Body of pancreas (tissue), 4 donors: ENCODE results near the gene ADGRE2. TPM values are rescaled to one million over a fixed set of nuclear protein-coding genes. Genes with fewer than 3 reads are reported as not detected.
"Not testable (repeated sequence)": the region's sequence is repeated elsewhere in the genome, so short reads cannot be mapped to it uniquely, and the experiment has no call there.

ENCODE experiments used
- ATAC-seq: fragments of 150-250 bp; one replicate; pipeline ENCODE4 v1.9.1; 2016
- DNase-seq, 4 donors: peaks; one replicate each; pipeline ENCODE4 v3.0.0-alpha.2; 2019
- H3K27ac ChIP-seq, 4 donors: fragments of 200-600 bp; sonication (generic); 1 replicate in 3 of 4; 2 replicates in 1 of 4; pipeline versions ENCODE4 v1.5.1 to v1.6.1; 2016 to 2019; ENCODE audit warnings: mild to moderate bottlenecking in 1 of 4, mixed read lengths in 1 of 4, moderate library complexity in 1 of 4
- H3K27me3 ChIP-seq, 2 donors: fragments of 200-600 bp; sonication (generic); one replicate each; pipeline ENCODE4 v1.6.0; 2016; ENCODE audit warnings: mild to moderate bottlenecking in 1 of 2
- H3K36me3 ChIP-seq, 2 donors: fragments of 200-600 bp; sonication (generic); replicated peaks in 1 of 2; 2 replicates each; pipeline ENCODE4 v1.5.1; 2016; ENCODE audit warnings: low read depth in 2 of 2; ENCODE audit not compliant: insufficient read depth in 1 of 2
- H3K4me1 ChIP-seq: fragments of 200-600 bp; sonication (generic); one replicate; pipeline ENCODE4 v1.6.0; 2016
- H3K4me3 ChIP-seq, 2 donors: fragments of 200-600 bp; sonication (generic); 1 replicate in 1 of 2; 2 replicates in 1 of 2; pipeline ENCODE4 v1.5.1; 2016 to 2019
- H3K9me3 ChIP-seq, 3 donors: fragments of 200-600 bp; sonication (generic); 1 replicate in 2 of 3; 2 replicates in 1 of 3; pipeline ENCODE4 v1.5.1; 2016
- POLR2A ChIP-seq, 3 donors: fragments of 450-650 bp; IDR thresholded peaks; one replicate each; pipeline ENCODE4 v1.6.1; 2016; ENCODE audit warnings: antibody characterized with exemption in 3 of 3, mild to moderate bottlenecking in 2 of 3
- WGBS, 2 donors: methylation state at CpG; one replicate each; pipeline ENCODE4 v1.1.5; 2017; 5-methylcytosine and 5-hydroxymethylcytosine counted together
- intact Hi-C: fragments of 100-400 bp; cut with DNase I; formaldehyde crosslinking; loops from one replicate; pipeline ENCODE4 v1.15.1; 2023
- total RNA-seq, 2 donors: library from RNA; depleted of rRNA; stranded (reverse); fragments of >200 nt; gene quantifications; one replicate each; pipeline ENCODE4 v1.1.0, GENCODE V29; 2016
- TF ChIP-seq, protein P1 (sequence below), 7 experiments: fragments of 450-650 bp in 4 of 7; fragments of 200-600 bp in 3 of 7; sonication (generic) in 3 of 7; IDR thresholded peaks; one replicate each; pipeline ENCODE4 v1.5.1; 2016 to 2019; ENCODE audit warnings: antibody characterized with exemption in 7 of 7

ADGRE2 gene
- total RNA-seq: 1 to 10 TPM in 1 of 2 donors, under 1 TPM in 1; 0.33 to 1.3 TPM

DNA sequence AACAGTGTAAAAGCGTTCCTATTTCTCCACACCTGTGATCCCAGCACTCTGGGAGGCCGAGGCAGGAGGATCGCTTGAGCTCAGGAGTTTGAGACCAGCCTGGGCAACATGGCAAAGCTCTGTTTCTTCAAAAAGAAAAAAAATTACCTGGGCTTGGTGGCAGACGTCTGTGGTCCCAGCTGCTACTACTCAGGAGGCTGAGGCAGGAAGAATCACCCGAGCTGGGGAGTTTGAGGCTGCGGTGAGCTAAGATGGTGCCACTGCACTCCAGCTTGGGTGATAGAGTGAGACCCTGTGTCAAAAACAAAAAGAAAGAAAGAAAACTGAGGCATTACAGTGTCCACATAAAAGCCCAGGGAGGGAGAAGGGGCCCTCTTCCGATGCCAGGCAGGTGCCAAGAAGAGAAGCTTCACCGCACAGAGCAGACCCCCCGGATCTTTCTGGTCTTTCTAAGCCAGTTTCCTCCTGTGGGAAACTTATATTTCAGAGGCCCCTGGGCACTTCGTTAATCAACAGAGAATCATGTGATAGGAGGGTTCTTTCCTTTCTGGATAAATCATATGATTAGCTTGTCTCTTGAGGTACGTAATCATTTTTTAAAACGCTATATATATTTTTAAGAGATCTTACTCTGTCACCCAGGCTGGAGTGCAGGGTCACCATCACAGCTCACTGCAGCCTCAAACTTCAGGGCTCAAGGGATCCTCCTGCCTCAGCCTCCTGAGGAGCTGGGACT, at the start of gene ADGRE2:
Gene ADGRE2 (minus strand): TSS at position 451 of the 736 bp plus-strand sequence. CDS start 1,804 bp downstream, outside the sequence.
- H3K4me1 ChIP-seq, H3K27me3 ChIP-seq, H3K4me3 ChIP-seq, ATAC-seq, H3K36me3 ChIP-seq, DNase-seq, intact Hi-C loops, H3K9me3 ChIP-seq, H3K27ac ChIP-seq: not testable (repeated sequence)
- 62 to 77% methylated on average over 12 of the region's 12 CpGs for WGBS, 2 donors

DNA sequence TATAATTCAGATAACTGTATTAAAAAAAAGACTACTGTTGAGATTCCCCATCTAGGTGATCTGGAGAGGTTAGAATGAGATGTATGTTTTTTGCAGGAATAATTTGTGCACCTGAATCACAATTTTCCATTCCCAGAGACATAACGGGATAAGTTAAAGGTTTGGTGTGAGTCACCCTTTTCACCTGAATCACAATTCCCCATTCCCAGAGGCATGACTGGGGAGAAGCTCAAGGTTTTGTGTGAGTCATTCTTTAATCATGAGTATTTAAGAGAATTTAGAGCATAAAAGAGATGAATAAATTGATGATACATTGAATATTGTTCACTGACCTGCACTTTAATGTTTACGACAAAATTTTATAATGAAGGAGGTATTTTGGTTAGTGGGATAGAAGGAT, 47.6 kb upstream of the ADGRE2 start:
- TF ChIP-seq, protein P1, sequence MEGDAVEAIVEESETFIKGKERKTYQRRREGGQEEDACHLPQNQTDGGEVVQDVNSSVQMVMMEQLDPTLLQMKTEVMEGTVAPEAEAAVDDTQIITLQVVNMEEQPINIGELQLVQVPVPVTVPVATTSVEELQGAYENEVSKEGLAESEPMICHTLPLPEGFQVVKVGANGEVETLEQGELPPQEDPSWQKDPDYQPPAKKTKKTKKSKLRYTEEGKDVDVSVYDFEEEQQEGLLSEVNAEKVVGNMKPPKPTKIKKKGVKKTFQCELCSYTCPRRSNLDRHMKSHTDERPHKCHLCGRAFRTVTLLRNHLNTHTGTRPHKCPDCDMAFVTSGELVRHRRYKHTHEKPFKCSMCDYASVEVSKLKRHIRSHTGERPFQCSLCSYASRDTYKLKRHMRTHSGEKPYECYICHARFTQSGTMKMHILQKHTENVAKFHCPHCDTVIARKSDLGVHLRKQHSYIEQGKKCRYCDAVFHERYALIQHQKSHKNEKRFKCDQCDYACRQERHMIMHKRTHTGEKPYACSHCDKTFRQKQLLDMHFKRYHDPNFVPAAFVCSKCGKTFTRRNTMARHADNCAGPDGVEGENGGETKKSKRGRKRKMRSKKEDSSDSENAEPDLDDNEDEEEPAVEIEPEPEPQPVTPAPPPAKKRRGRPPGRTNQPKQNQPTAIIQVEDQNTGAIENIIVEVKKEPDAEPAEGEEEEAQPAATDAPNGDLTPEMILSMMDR (IDR thresholded peaks at IDR 0.05): no peak
- no peak for TF ChIP-seq POLR2A (IDR thresholded peaks at IDR 0.05)
- H3K27me3 ChIP-seq: no peaks in the 10 kb centered on the region
- no peak for ATAC-seq
- no peak overlapping the region for H3K4me3 ChIP-seq
- WGBS, 2 donors: 55 to 66% methylated on average over 2 of the region's 2 CpGs
- intact Hi-C loops: no loop called here
- H3K27ac ChIP-seq: no peak overlapping the region
- H3K36me3 ChIP-seq: no peaks in the 10 kb centered on the region
- no peak for DNase-seq
- H3K4me1 ChIP-seq: no peaks in the 10 kb centered on the region
- H3K9me3 ChIP-seq: no peaks in the 10 kb centered on the region

DNA sequence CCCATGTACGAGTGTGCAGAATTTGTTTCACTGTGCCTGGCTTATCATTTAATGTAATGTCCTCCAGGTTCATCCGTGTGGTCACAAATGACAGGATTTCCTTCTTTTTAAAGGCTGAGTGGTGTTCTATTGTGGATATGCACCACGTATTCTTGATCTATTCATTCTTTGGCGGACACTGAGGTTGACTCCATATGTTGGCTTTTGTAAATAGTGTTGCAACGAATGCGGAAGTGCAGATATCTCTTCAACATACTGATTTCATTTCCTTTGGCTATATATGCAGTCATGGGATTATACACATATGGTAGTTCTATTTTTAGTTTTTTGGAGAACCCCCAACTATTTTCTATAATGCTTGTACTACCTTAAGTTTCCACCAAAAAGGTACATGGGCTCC, 43.6 kb upstream of the ADGRE2 start:
- Histone ChIP-seq H3K36me3 (no peaks in the 10 kb centered on the region), H3K27ac (no peak overlapping the region), H3K27me3 (no peaks in the 10 kb centered on the region), H3K9me3 (no peaks in the 10 kb centered on the region), H3K4me1 (no peaks in the 10 kb centered on the region), H3K4me3 (no peak overlapping the region)
- ATAC-seq (no peak), DNase-seq (no peak)
- 34 to 37% methylated on average over 6 of the region's 6 CpGs for WGBS, 2 donors
- no peak for TF ChIP-seq POLR2A (IDR thresholded peaks at IDR 0.05)
- TF ChIP-seq, protein P1 (IDR thresholded peaks at IDR 0.05): no peak
- intact Hi-C loops: no loop called here

DNA sequence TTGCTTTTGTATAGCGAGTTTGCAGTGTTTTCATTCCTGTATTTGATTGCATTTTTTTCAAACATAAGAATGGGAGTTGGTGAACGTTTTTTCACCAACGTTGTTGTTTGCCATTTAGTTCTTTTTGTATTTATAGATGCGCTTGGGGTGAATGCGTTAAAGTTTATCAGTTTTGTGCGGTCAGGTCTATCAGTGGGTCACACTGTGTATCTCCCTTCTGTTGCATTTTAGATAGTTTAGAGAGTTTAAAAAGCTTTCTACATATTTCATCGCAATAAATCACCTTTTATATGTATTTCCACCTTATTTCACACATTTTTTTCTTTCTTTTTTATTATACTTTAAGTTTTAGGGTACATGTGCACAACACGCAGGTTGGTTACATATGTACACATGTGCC, 40.2 kb upstream of the ADGRE2 start:
- TF ChIP-seq, protein P1 (IDR thresholded peaks at IDR 0.05): no peak
- no peak for TF ChIP-seq POLR2A (IDR thresholded peaks at IDR 0.05)
- WGBS, 2 donors: 53 to 67% methylated on average over 8 of the region's 8 CpGs
- DNase-seq (no peak), ATAC-seq (no peak)
- H3K27ac ChIP-seq: no peak overlapping the region
- H3K27me3 ChIP-seq: no peaks in the 10 kb centered on the region
- intact Hi-C loops: no loop called here
- H3K36me3 ChIP-seq: no peaks in the 10 kb centered on the region
- no peak overlapping the region for H3K4me3 ChIP-seq
- no peaks in the 10 kb centered on the region for H3K4me1 ChIP-seq
- H3K9me3 ChIP-seq: no peaks in the 10 kb centered on the region

DNA sequence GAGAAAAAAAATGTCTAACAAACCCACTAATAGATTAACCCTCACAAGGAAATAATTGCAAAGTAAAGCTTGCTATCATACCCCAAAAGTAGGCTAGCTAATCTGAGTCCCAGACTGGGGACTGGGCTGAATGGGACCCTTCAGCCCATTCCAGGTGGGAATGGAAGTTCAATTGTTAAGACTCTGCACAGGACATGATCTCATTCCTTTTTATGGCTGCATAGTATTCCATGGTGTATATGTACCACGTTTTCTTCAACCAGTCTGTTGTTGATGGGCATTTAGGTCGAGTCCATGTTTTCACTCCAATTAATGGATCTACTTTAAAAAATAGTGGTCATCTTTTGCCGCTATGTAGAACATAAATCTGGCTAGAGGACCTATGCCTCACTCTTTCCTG, 38.7 kb upstream of the ADGRE2 start:
- H3K36me3 ChIP-seq: no peaks in the 10 kb centered on the region
- H3K9me3 ChIP-seq: no peaks in the 10 kb centered on the region
- DNase-seq: no peak

More for the DNA sequence above, 38.7 kb upstream of the ADGRE2 start:
- no peak for TF ChIP-seq POLR2A (IDR thresholded peaks at IDR 0.05)
- TF ChIP-seq, protein P1 (IDR thresholded peaks at IDR 0.05): no peak
- Histone ChIP-seq H3K4me3 (no peak overlapping the region), H3K4me1 (no peaks in the 10 kb centered on the region), H3K27ac (no peak overlapping the region), H3K27me3 (no peaks in the 10 kb centered on the region)
- no peak for ATAC-seq
- intact Hi-C loops: no loop called here
- 57 to 65% methylated on average over 3 of the region's 3 CpGs for WGBS, 2 donors
